Measurements from ENCODE around the gene SEPHS2. TPM values are rescaled to one million over a fixed set of nuclear protein-coding genes. Genes with fewer than 3 reads are reported as not detected.

Gene SEPHS2
- polyA plus RNA-seq, 1 donor from 2014 or later, result 9.8 TPM

- Histone ChIP-seq H3F3A (ENCODE audit: insufficient read depth, low read length, poor library complexity, severe bottlenecking) (no peaks in the 10 kb centered on the region), H3K9ac (ENCODE audit: low read length) (peak within 1 kb of the TSS; percentile 68), H3K4me2 (ENCODE audit: low read length) (no peak within 1 kb of the TSS), H3K27me3 (ENCODE audit: insufficient read depth, low read depth, low read length) (no peaks in the 10 kb centered on the region), H3K79me2 (replicated peaks; ENCODE audit: insufficient read depth, low read length) (peaks cover 5% of the 10 kb centered on the region), H3K9me3 (ENCODE audit: low read length) (no peaks in the 10 kb centered on the region), H2AFZ (ENCODE audit: low read depth, low read length) (peak within 1 kb of the TSS; percentile 65), H3K4me3 (ENCODE audit: low read length) (peak within 1 kb of the TSS; percentile 71), H3K36me3 (ENCODE audit: insufficient read depth, low read length) (no peaks in the 10 kb centered on the region), H4K20me1 (ENCODE audit: insufficient read depth) (no peaks in the 10 kb centered on the region), H3K9me2 (ENCODE audit: insufficient read depth, low read length) (no peaks in the 10 kb centered on the region), H3K27ac (ENCODE audit: low read length) (no peak within 1 kb of the TSS)
- TF ChIP-seq MXI1 (conservative IDR thresholded peaks at IDR 0.05; ENCODE audit: poor library complexity, severe bottlenecking) (peak; percentile 72), CTCF (IDR thresholded peaks at IDR 0.05; ENCODE audit: poor library complexity, severe bottlenecking) (peak; percentile 38), SMC3 (conservative IDR thresholded peaks at IDR 0.05; ENCODE audit: poor library complexity) (no peak), TAF1 (IDR thresholded peaks at IDR 0.05; ENCODE audit: low read depth) (no peak), POLR2AphosphoS5 (IDR thresholded peaks at IDR 0.05) (peak; percentile 47), REST (IDR thresholded peaks at IDR 0.05; ENCODE audit: borderline replicate concordance) (peak; percentile 52), EZH2 (IDR thresholded peaks at IDR 0.05; ENCODE audit: borderline replicate concordance, insufficient read depth, low read length, poor library complexity, severe bottlenecking) (no peak)
Observed at GRCh38 chr16:30407102-30407803, 38.4 kb downstream of the SEPHS2 start, which contains the start of gene ZNF771. TSS of gene ZNF771 (plus strand) at chr16:30407606. CDS start at chr16:30408054, 448 bp downstream.

GRCh38 chr16:30406795-30407101, 38.9 kb downstream of the SEPHS2 start:
- Histone ChIP-seq H3K9me3 (ENCODE audit: low read length) (no peaks in the 10 kb centered on the region), H3F3A (ENCODE audit: insufficient read depth, low read length, poor library complexity, severe bottlenecking) (no peaks in the 10 kb centered on the region), H3K4me3 (ENCODE audit: low read length) (peak overlapping the region; percentile 71), H2AFZ (ENCODE audit: low read depth, low read length) (peak overlapping the region; percentile 65), H3K9me2 (ENCODE audit: insufficient read depth, low read length) (no peaks in the 10 kb centered on the region), H3K36me3 (ENCODE audit: insufficient read depth, low read length) (no peaks in the 10 kb centered on the region), H3K9ac (ENCODE audit: low read length) (peak overlapping the region; percentile 68), H3K4me2 (ENCODE audit: low read length) (no peak overlapping the region), H4K20me1 (ENCODE audit: insufficient read depth) (no peaks in the 10 kb centered on the region), H3K27ac (ENCODE audit: low read length) (no peak overlapping the region), H3K79me2 (replicated peaks; ENCODE audit: insufficient read depth, low read length) (peaks cover 5% of the 10 kb centered on the region), H3K27me3 (ENCODE audit: insufficient read depth, low read depth, low read length) (no peaks in the 10 kb centered on the region)
- no peak for TF ChIP-seq SMC3 (conservative IDR thresholded peaks at IDR 0.05; ENCODE audit: poor library complexity)
- no peak for TF ChIP-seq EP300 (conservative IDR thresholded peaks at IDR 0.05; ENCODE audit: poor library complexity, severe bottlenecking)
- no peak for TF ChIP-seq MXI1 (conservative IDR thresholded peaks at IDR 0.05; ENCODE audit: poor library complexity, severe bottlenecking)
- TF ChIP-seq TAF1 (IDR thresholded peaks at IDR 0.05; ENCODE audit: low read depth), result no peak
- no peak for TF ChIP-seq POLR2AphosphoS5 (IDR thresholded peaks at IDR 0.05)
